Gastroesophageal sphincter (tissue), 4 donors: ENCODE data around the gene PAFAH1B1. TPM values are rescaled to one million over a fixed set of nuclear protein-coding genes. Genes with fewer than 3 reads are reported as not detected.
"Not testable (repeated sequence)": the region's sequence is repeated elsewhere in the genome, so short reads cannot be mapped to it uniquely, and the experiment has no call there.

Experiments used
- ATAC-seq: fragments of 150-250 bp; one replicate; pipeline ENCODE4 v1.9.1; 2016; ENCODE audit warnings: mild to moderate bottlenecking, moderate library complexity
- H3K27ac ChIP-seq, 4 donors: fragments of 200-600 bp; sonication (generic) in 3 of 4; 1 replicate in 3 of 4; 2 replicates in 1 of 4; pipeline ENCODE4 v1.5.1; 2016 to 2019
- H3K27me3 ChIP-seq: fragments of 200-600 bp; sonication (generic); one replicate; pipeline ENCODE4 v1.5.1; 2019
- H3K36me3 ChIP-seq, 2 donors: fragments of 200-600 bp; sonication (generic); one replicate each; pipeline ENCODE4 v1.5.1; 2019; ENCODE audit warnings: control low read depth in 1 of 2
- H3K4me1 ChIP-seq, 3 donors: fragments of 200-600 bp; sonication (generic); 1 replicate in 2 of 3; 2 replicates in 1 of 3; pipeline ENCODE4 v1.5.1; 2016 to 2019; ENCODE audit warnings: control low read depth in 2 of 3
- H3K4me3 ChIP-seq, 2 donors: fragments of 200-600 bp; sonication (generic); one replicate each; pipeline ENCODE4 v1.5.1; 2019; ENCODE audit warnings: mild to moderate bottlenecking in 1 of 2, moderate library complexity in 1 of 2
- H3K9me3 ChIP-seq, 3 donors: fragments of 200-600 bp; sonication (generic); one replicate each; pipeline ENCODE4 v1.5.1; 2017 to 2019; ENCODE audit warnings: control low read depth in 2 of 3
- CTCF ChIP-seq, 4 experiments: fragments of 200-600 bp in 2 of 4; fragments of 450-650 bp in 2 of 4; sonication (generic) in 1 of 4; IDR thresholded peaks; one replicate each; pipeline ENCODE4 v1.5.1; 2017 to 2019; ENCODE audit warnings: antibody characterized with exemption in 4 of 4, mild to moderate bottlenecking in 2 of 4, moderate library complexity in 2 of 4
- EP300 ChIP-seq: sonication (generic); formaldehyde crosslinking; IDR thresholded peaks from one replicate; pipeline ENCODE4 v1.6.1; 2017; ENCODE audit warnings: antibody characterized with exemption, mild to moderate bottlenecking
- POLR2A ChIP-seq, 2 donors: fragments of 450-650 bp; IDR thresholded peaks; one replicate each; pipeline ENCODE4 v1.6.1; 2017; ENCODE audit warnings: antibody characterized with exemption in 2 of 2, mild to moderate bottlenecking in 2 of 2, moderate library complexity in 1 of 2
- POLR2AphosphoS5 ChIP-seq: sonication (generic); formaldehyde crosslinking; IDR thresholded peaks from one replicate; pipeline ENCODE4 v1.6.1; 2017; ENCODE audit warnings: antibody characterized with exemption
- WGBS, 2 donors: methylation state at CpG; one replicate each; pipeline ENCODE4 v1.1.5; 2018; ENCODE audit warnings: low coverage in 1 of 2; 5-methylcytosine and 5-hydroxymethylcytosine counted together
- total RNA-seq, 4 donors: library from RNA; depleted of rRNA; stranded (reverse); fragments of >200 nt; gene quantifications; one replicate each; pipeline ENCODE4 v1.1.0, GENCODE V29; 2016

Gene PAFAH1B1
- total RNA-seq, 4 donors from 2014 or later: 91.4 to 135 (median 115) TPM

GRCh38 chr17:2624292-2624731 is 30.9 kb downstream of the PAFAH1B1 start:
- no peak for ATAC-seq

GRCh38 chr17:2626626-2627219 is 33.3 kb downstream of the PAFAH1B1 start:
- not testable (repeated sequence) for H3K9me3 ChIP-seq, H3K27ac ChIP-seq, H3K4me3 ChIP-seq, ATAC-seq, H3K27me3 ChIP-seq, H3K36me3 ChIP-seq
- WGBS, 2 donors: 93 to 100% methylated on average over 4 to 7 of the region's 7 CpGs
- peaks cover 0 to 60% (median 13%) of the 10 kb centered on the region in 3 donors for H3K4me1 ChIP-seq

More at GRCh38 chr17:2624292-2624731, 30.9 kb downstream of the PAFAH1B1 start:
- H3K4me3 ChIP-seq: no peak overlapping the region
- no peak overlapping the region for H3K27ac ChIP-seq
- peaks cover 0 to 57% (median 2%) of the 10 kb centered on the region in 3 donors for H3K4me1 ChIP-seq
- TF ChIP-seq EP300 (no peak), POLR2A (IDR thresholded peaks at IDR 0.05) (no peak), POLR2AphosphoS5 (no peak), CTCF (IDR thresholded peaks at IDR 0.05) (no peak)
- WGBS, 2 donors: 69 to 89% methylated on average over 5 to 10 of the region's 10 CpGs
- H3K36me3 ChIP-seq: peaks cover 0 to 7% of the 10 kb centered on the region in 2 donors
- H3K9me3 ChIP-seq: no peaks in the 10 kb centered on the region
- H3K27me3 ChIP-seq: no peaks in the 10 kb centered on the region

GRCh38 chr17:2628922-2629321 is 35.5 kb downstream of the PAFAH1B1 start:
- not testable (repeated sequence) for H3K27me3 ChIP-seq, ATAC-seq, H3K36me3 ChIP-seq, H3K9me3 ChIP-seq, H3K27ac ChIP-seq, H3K4me3 ChIP-seq
- 75% methylated on average over 2 of the region's 2 CpGs; no CpG with 5 or more reads in 1 of the 2 donors for WGBS, 2 donors
- peaks cover 0 to 65% (median 17%) of the 10 kb centered on the region in 3 donors for H3K4me1 ChIP-seq

- TF ChIP-seq EP300 (no peak), POLR2A (IDR thresholded peaks at IDR 0.05) (no peak), CTCF (IDR thresholded peaks at IDR 0.05) (no peak), POLR2AphosphoS5 (no peak)
- ATAC-seq: no peak
- H3K4me1 ChIP-seq: peaks cover 0 to 71% (median 18%) of the 10 kb centered on the region in 3 donors
- no peaks in the 10 kb centered on the region for H3K27me3 ChIP-seq
- H3K36me3 ChIP-seq: peaks cover 0 to 3% of the 10 kb centered on the region in 2 donors
- 41 to 64% methylated on average over 4 to 5 of the region's 9 CpGs for WGBS, 2 donors
- H3K4me3 ChIP-seq: no peak overlapping the region
- no peaks in the 10 kb centered on the region for H3K9me3 ChIP-seq
- H3K27ac ChIP-seq: no peak overlapping the region
Observed at GRCh38 chr17:2631211-2631610, 37.8 kb downstream of the PAFAH1B1 start.

GRCh38 chr17:2634361-2634960 is 41.0 kb downstream of the PAFAH1B1 start:
- no peaks in the 10 kb centered on the region for H3K9me3 ChIP-seq
- no peak for ATAC-seq
- no peak overlapping the region for H3K27ac ChIP-seq
- no peak overlapping the region for H3K4me3 ChIP-seq
- 53 to 76% methylated on average over 4 to 5 of the region's 9 CpGs for WGBS, 2 donors
- TF ChIP-seq CTCF (IDR thresholded peaks at IDR 0.05) (no peak), POLR2AphosphoS5 (no peak), POLR2A (IDR thresholded peaks at IDR 0.05) (no peak), EP300 (no peak)
- H3K36me3 ChIP-seq: peaks cover 0 to 17% of the 10 kb centered on the region in 2 donors
- no peaks in the 10 kb centered on the region for H3K27me3 ChIP-seq
- H3K4me1 ChIP-seq: peaks cover 0 to 87% (median 18%) of the 10 kb centered on the region in 3 donors

GRCh38 chr17:2635241-2635640 is 41.8 kb downstream of the PAFAH1B1 start:
- Histone ChIP-seq H3K9me3 (no peaks in the 10 kb centered on the region), H3K4me3 (no peak overlapping the region), H3K36me3 (peaks cover 0 to 22% of the 10 kb centered on the region in 2 donors), H3K27me3 (no peaks in the 10 kb centered on the region), H3K27ac (no peak overlapping the region), H3K4me1 (peaks cover 0 to 79% (median 18%) of the 10 kb centered on the region in 3 donors)
- 86 to 100% methylated on average over 1 to 3 of the region's 3 CpGs for WGBS, 2 donors
- TF ChIP-seq POLR2A (IDR thresholded peaks at IDR 0.05) (no peak), POLR2AphosphoS5 (no peak), EP300 (no peak), CTCF (IDR thresholded peaks at IDR 0.05) (no peak)
- no peak for ATAC-seq
